Endometrium (tissue), 2 donors: ENCODE measurements around the gene WDSUB1.

Experiments
- FAIRE-seq: peaks from 2 replicates; lab custom pipeline; 2012; peaks lifted over from hg19 to GRCh38; lab: Jason Lieb, UNC
- donor health status: control.
- donor health status: control.

Gene WDSUB1

GRCh38 chr2:159224061-159224813 is 62.3 kb downstream of the WDSUB1 start:
- no peak for FAIRE-seq

GRCh38 chr2:159219394-159219998 is 67.0 kb downstream of the WDSUB1 start:
- no peak for FAIRE-seq

GRCh38 chr2:159218389-159218788 is 68.1 kb downstream of the WDSUB1 start:
- FAIRE-seq = no peak

GRCh38 chr2:159217676-159218075 is 68.8 kb downstream of the WDSUB1 start:
- no peak for FAIRE-seq

- FAIRE-seq = no peak
These were observed 71.4 kb downstream of the WDSUB1 start for GRCh38 chr2:159215116-159215515.

- no peak for FAIRE-seq
These were observed 72.1 kb downstream of the WDSUB1 start for GRCh38 chr2:159214325-159214865.

GRCh38 chr2:159213296-159213695 is 73.2 kb downstream of the WDSUB1 start:
- no peak for FAIRE-seq

- FAIRE-seq = no peak
These were observed 74.8 kb downstream of the WDSUB1 start for GRCh38 chr2:159211447-159212396.

- FAIRE-seq = no peak
These were observed 76.9 kb downstream of the WDSUB1 start for GRCh38 chr2:159209341-159210306.

- no peak for FAIRE-seq
These were observed 78.1 kb downstream of the WDSUB1 start for GRCh38 chr2:159208438-159208837.

- FAIRE-seq = no peak
These were observed 79.6 kb downstream of the WDSUB1 start for GRCh38 chr2:159206736-159207380.

- FAIRE-seq = no peak
These were observed 81.9 kb downstream of the WDSUB1 start for GRCh38 chr2:159204381-159205144.

GRCh38 chr2:159202568-159203071 is 83.9 kb downstream of the WDSUB1 start:
- no peak for FAIRE-seq

GRCh38 chr2:159201360-159202063 is 85.0 kb downstream of the WDSUB1 start:
- no peak for FAIRE-seq

- FAIRE-seq = no peak
These were observed 86.0 kb downstream of the WDSUB1 start for GRCh38 chr2:159200498-159200897.

- FAIRE-seq = no peak
These were observed 86.6 kb downstream of the WDSUB1 start for GRCh38 chr2:159199761-159200465.

- no peak for FAIRE-seq
These were observed 87.3 kb downstream of the WDSUB1 start for GRCh38 chr2:159199236-159199635.

GRCh38 chr2:159196393-159196925 is 90.0 kb downstream of the WDSUB1 start:
- no peak for FAIRE-seq
